ENCODE results near the gene NPAT.
"Not testable (repeated sequence)": the region's sequence is repeated elsewhere in the genome, so short reads cannot be mapped to it uniquely, and the experiment has no call there.

The NPAT gene

GRCh38 chr11:108193725-108194124 is 28.7 kb downstream of the NPAT start:
- peaks cover 54% of the 10 kb centered on the region for H3K36me3 ChIP-seq

GRCh38 chr11:108177570-108177969 is 44.9 kb downstream of the NPAT start:
- H3K36me3 ChIP-seq: peaks cover 90% of the 10 kb centered on the region
- no peak overlapping the region for H3K27ac ChIP-seq
- no peaks in the 10 kb centered on the region for H3K4me1 ChIP-seq (ENCODE audit: control insufficient read depth in 1 of 2, insufficient read depth in 1 of 2, low read depth in 1 of 2, low read length in 1 of 2)
- H3K4me3 ChIP-seq (ENCODE audit: low read depth in 1 of 2, low read length in 1 of 2): no peak overlapping the region
- H3K9me3 ChIP-seq: no peaks in the 10 kb centered on the region
- H3K27me3 ChIP-seq: no peaks in the 10 kb centered on the region
- no peak for TF ChIP-seq CTCF (IDR thresholded peaks at IDR 0.05)

More at GRCh38 chr11:108193725-108194124, 28.7 kb downstream of the NPAT start:
- no peak for TF ChIP-seq CTCF (IDR thresholded peaks at IDR 0.05)
- H3K9me3 ChIP-seq: no peaks in the 10 kb centered on the region
- peaks cover under 1 to 4% of the 10 kb centered on the region in 2 experiments for H3K4me1 ChIP-seq (ENCODE audit: control insufficient read depth in 1 of 2, insufficient read depth in 1 of 2, low read depth in 1 of 2, low read length in 1 of 2)
- no peak overlapping the region for H3K4me3 ChIP-seq (ENCODE audit: low read depth in 1 of 2, low read length in 1 of 2)
- no peaks in the 10 kb centered on the region for H3K27me3 ChIP-seq
- H3K27ac ChIP-seq: no peak overlapping the region

- Histone ChIP-seq H3K4me3 (ENCODE audit: low read depth in 1 of 2, low read length in 1 of 2) (no peak overlapping the region), H3K27me3 (no peaks in the 10 kb centered on the region), H3K9me3 (no peaks in the 10 kb centered on the region), H3K36me3 (peaks cover 93% of the 10 kb centered on the region), H3K4me1 (ENCODE audit: control insufficient read depth in 1 of 2, insufficient read depth in 1 of 2, low read depth in 1 of 2, low read length in 1 of 2) (no peaks in the 10 kb centered on the region), H3K27ac (no peak overlapping the region)
- no peak for TF ChIP-seq CTCF (IDR thresholded peaks at IDR 0.05)
Measured at GRCh38 chr11:108170184-108170583, 52.3 kb downstream of the NPAT start.

- Histone ChIP-seq H3K4me3 (ENCODE audit: low read depth in 1 of 2, low read length in 1 of 2) (no peak overlapping the region), H3K9me3 (no peaks in the 10 kb centered on the region), H3K27ac (no peak overlapping the region), H3K27me3 (no peaks in the 10 kb centered on the region), H3K36me3 (peaks cover 87% of the 10 kb centered on the region), H3K4me1 (ENCODE audit: control insufficient read depth in 1 of 2, insufficient read depth in 1 of 2, low read depth in 1 of 2, low read length in 1 of 2) (no peaks in the 10 kb centered on the region)
- TF ChIP-seq CTCF (IDR thresholded peaks at IDR 0.05): no peak
Measured at GRCh38 chr11:108167624-108168023, 54.8 kb downstream of the NPAT start.

- H3K36me3 ChIP-seq: peaks cover 89% of the 10 kb centered on the region
- H3K27ac ChIP-seq; H3K4me1 ChIP-seq (ENCODE audit: control insufficient read depth in 1 of 2, insufficient read depth in 1 of 2, low read depth in 1 of 2, low read length in 1 of 2); H3K9me3 ChIP-seq; H3K27me3 ChIP-seq; H3K4me3 ChIP-seq (ENCODE audit: low read depth in 1 of 2, low read length in 1 of 2): not testable (repeated sequence)
Measured at GRCh38 chr11:108162878-108163277, 59.6 kb downstream of the NPAT start.

- Histone ChIP-seq H3K9me3 (no peaks in the 10 kb centered on the region), H3K36me3 (peaks cover 81% of the 10 kb centered on the region), H3K4me1 (ENCODE audit: control insufficient read depth in 1 of 2, insufficient read depth in 1 of 2, low read depth in 1 of 2, low read length in 1 of 2) (no peaks in the 10 kb centered on the region), H3K4me3 (ENCODE audit: low read depth in 1 of 2, low read length in 1 of 2) (no peak overlapping the region), H3K27ac (no peak overlapping the region), H3K27me3 (no peaks in the 10 kb centered on the region)
- no peak for TF ChIP-seq CTCF (IDR thresholded peaks at IDR 0.05)
Measured at GRCh38 chr11:108160970-108161566, 61.4 kb downstream of the NPAT start.
